Measurements from ENCODE around the gene DRD3. TPM values are rescaled to one million over a fixed set of nuclear protein-coding genes. Genes with fewer than 3 reads are reported as not detected.

DRD3 gene
- total RNA-seq, 2 donors from 2014 or later, result not detected

DNA sequence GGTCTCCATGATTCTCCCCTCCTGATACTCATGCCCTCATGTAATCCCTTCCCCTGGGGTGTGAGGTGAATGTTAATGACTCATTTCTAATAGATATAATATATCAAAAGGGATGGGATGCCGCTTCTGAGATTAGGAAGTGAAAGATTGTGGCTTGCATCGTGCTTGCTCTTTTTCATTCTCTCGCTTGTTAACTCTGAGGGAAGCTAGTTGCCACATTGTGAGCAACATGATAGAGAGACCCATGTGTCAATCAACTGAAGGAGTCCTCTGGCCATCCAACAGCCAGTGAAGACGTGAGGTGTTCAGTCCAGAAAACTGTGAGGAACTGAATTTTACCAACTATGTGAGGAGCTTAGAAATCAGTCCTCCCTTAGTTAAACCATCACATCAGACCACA, 28.9 kb upstream of the DRD3 start:
- peaks cover 0 to 5% of the 10 kb centered on the region in 2 donors for H3K36me3 Mint-ChIP-seq
- peaks cover 0 to 3% of the 10 kb centered on the region in 2 donors for H3K9me3 Mint-ChIP-seq
- H3K27ac Mint-ChIP-seq, result no peak overlapping the region
- ATAC-seq (peak in 1 of 2 donors; percentile 53), DNase-seq (ENCODE audit: low spot score in 2 of 2) (no peak)

DNA sequence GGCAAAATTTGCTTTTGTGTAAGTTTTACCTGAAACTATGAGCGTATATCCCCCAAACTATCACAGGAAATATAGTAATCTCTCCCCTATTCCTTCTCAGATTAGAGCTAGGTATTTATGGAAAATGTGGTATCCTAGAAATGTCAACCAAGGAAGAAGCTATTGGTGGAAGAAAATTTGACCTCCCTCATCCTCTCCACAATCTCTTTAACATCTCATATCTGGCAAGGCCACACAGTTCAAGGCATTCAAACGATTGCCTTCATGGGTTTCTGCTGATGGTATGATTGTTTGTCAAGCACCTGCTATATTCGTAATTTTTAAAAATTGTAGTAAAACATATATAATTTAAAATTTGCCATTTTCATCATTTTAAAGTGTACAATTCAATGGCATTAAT, 27.5 kb upstream of the DRD3 start:
- ATAC-seq (peak in 1 of 2 donors; percentile 74), DNase-seq (ENCODE audit: low spot score in 2 of 2) (no peak)
- Mint-ChIP-seq H3K27ac (no peak overlapping the region), H3K9me3 (peaks cover 0 to 3% of the 10 kb centered on the region in 2 donors), H3K36me3 (peaks cover 0 to 5% of the 10 kb centered on the region in 2 donors)

DNA sequence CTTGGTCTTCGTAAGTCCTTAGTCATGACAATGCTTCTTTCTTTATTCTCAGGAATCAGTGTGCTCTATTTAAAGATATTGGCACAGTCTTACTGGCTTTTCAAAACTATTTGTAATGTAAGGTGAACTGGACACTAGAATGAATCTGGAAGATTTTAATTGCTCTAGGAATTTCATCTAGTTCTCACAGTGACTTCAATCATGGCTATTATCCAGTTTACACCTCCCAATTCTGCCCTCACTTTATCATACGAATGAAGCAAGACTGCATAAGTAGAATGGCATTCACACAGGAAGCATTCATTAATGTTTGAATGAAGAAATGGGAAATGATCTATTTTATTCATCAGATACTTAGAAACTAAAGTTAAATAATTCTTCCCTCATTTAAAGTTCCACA, 26.7 kb upstream of the DRD3 start:
- peak in 1 of 2 donors; percentile 25 for ATAC-seq

DNA sequence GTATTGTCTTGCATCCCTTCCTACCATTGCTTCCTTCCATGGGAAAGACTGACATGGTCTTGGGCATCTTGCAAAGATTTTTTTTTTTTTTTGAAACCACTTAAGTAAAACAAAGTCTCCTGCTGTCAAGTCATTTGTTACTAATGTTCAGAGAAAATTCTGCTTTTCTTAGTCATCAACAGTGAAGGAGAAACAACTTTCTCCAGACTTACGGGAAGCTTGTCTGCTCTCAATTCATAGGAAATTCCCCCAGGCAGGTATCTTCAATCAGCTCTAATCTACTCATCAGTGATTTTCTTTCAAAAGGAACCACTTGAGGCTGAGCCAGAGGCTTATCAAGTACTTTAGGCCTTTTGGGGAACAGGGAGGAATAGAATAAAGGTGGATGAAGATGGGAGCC, 15.9 kb upstream of the DRD3 start:
- Mint-ChIP-seq H3K36me3 (no peaks in the 10 kb centered on the region), H3K9me3 (no peaks in the 10 kb centered on the region), H3K27ac (peak overlapping the region in 1 of 2 donors; percentile 68)
- peak; percentile 26 to 32 for ATAC-seq
- DNase-seq (ENCODE audit: low spot score in 2 of 2), result no peak

More for the DNA sequence above, 26.7 kb upstream of the DRD3 start:
- Mint-ChIP-seq H3K27ac (no peak overlapping the region), H3K9me3 (peaks cover 0 to 2% of the 10 kb centered on the region in 2 donors), H3K36me3 (peaks cover 0 to 3% of the 10 kb centered on the region in 2 donors)
- no peak for DNase-seq (ENCODE audit: low spot score in 2 of 2)

DNA sequence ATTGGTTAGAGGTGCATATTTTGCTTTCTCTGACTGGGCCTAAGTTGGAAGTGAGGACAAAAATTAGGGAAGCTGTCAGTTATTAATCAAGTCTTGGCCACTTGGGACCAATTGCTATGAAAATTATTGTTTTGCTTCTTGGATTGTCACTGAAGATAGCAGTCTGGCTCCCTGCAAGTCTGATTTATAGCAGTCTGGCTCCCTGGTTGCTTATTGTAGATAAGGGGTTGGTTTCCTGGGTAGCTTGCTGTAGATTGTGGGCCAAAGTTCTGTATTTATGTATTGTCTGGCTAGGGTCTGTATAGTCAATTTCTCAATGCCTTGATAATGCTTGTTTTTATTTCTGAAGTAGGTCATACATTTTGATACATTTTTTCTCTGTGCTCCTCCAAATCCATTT, 13.3 kb upstream of the DRD3 start:
- ATAC-seq, result no peak
- Mint-ChIP-seq H3K36me3 (no peaks in the 10 kb centered on the region), H3K9me3 (no peaks in the 10 kb centered on the region), H3K27ac (no peak overlapping the region)
- no peak for DNase-seq (ENCODE audit: low spot score in 2 of 2)

DNA sequence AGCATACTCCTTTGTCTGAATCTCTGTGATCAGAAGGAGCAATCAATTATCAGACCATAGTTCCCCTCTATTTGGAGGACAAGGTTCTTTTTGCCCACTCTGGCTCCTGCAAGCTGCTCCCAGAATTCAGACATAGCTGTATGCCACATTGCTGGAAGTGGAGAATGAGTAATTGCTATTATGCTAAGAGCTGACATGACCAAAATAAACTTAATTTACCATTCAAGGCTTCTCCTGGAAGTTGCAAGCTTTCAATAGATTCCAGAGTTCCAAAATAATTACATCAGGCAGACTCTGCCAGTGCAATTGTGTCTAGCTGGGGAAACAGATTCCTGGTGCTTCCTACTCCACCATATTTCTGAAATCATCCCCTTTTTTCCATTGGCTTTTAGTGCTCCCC, 7.6 kb upstream of the DRD3 start:
- Mint-ChIP-seq H3K27ac (no peak overlapping the region), H3K9me3 (peaks cover 9% of the 10 kb centered on the region in 2 donors), H3K36me3 (peaks cover 0 to 7% of the 10 kb centered on the region in 2 donors)
- DNase-seq (ENCODE audit: low spot score in 2 of 2) (no peak), ATAC-seq (no peak)

DNA sequence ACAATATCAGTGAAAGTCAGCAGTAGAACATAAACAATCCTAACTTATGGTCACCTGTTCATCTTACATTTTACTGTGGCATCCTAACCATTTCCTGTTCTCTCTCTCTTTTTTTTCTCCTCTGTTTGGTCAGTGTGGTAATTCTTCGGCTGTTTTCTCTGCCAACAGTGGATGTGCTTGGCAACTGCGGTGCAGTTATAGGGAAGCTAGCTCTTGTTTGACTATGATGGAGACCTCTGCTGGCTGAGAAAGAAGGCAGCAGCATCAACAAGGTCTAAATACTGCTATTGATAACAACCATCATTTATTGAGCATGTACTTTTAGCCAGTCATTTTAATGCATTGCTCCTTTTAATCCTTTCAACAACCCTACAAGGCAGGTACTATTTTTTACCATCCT, 723 bp upstream of the DRD3 start:
- Mint-ChIP-seq H3K9me3 (peaks cover 0 to 4% of the 10 kb centered on the region in 2 donors), H3K27ac (no peak overlapping the region), H3K36me3 (no peaks in the 10 kb centered on the region)
- DNase-seq (ENCODE audit: low spot score in 2 of 2) (no peak), ATAC-seq (no peak)

DNA sequence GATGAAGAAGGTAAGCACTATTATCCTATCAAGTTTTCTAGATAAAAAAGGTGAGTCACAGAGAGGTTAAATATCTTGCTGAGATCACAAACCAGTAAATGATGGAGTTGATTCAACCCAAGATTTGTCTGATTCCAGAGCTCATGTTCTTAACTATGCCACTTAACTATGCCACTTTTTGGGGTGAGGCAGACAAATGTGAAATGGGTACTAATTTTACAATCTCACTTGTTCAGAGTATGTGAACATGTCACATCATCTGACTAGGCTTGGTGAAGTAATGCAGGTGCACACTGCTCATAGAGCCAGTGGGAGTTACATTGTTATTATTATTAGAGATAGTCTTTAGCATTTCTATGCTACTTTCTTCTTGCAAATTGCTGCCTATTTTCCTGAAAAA, 2.0 kb downstream of the DRD3 start:
- Mint-ChIP-seq H3K36me3 (no peaks in the 10 kb centered on the region), H3K9me3 (no peaks in the 10 kb centered on the region), H3K27ac (no peak overlapping the region)
- ATAC-seq (no peak), DNase-seq (ENCODE audit: low spot score in 2 of 2) (no peak)

DNA sequence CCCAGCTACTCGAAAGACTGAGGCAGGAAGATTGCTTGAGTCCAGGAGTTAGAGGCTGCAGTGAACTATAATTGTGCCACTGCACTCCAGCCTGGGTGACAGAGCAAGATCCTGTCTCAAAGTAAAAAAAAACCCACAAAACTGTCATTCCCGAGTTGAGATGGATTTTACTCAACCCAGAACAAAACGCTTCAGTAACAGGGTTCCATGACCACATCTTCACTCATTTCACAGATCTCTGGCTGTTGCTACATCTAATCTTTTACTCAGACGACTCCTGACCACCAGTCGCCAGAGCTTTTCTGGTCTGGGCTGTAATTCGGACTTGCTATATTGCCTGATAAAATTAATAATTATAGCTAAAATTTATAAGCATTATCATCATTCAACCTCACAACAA, 2.4 kb downstream of the DRD3 start:
- no peak for DNase-seq (ENCODE audit: low spot score in 2 of 2)
- H3K36me3 Mint-ChIP-seq, result no peaks in the 10 kb centered on the region
- ATAC-seq, result no peak
- no peak overlapping the region for H3K27ac Mint-ChIP-seq
- H3K9me3 Mint-ChIP-seq, result no peaks in the 10 kb centered on the region

DNA sequence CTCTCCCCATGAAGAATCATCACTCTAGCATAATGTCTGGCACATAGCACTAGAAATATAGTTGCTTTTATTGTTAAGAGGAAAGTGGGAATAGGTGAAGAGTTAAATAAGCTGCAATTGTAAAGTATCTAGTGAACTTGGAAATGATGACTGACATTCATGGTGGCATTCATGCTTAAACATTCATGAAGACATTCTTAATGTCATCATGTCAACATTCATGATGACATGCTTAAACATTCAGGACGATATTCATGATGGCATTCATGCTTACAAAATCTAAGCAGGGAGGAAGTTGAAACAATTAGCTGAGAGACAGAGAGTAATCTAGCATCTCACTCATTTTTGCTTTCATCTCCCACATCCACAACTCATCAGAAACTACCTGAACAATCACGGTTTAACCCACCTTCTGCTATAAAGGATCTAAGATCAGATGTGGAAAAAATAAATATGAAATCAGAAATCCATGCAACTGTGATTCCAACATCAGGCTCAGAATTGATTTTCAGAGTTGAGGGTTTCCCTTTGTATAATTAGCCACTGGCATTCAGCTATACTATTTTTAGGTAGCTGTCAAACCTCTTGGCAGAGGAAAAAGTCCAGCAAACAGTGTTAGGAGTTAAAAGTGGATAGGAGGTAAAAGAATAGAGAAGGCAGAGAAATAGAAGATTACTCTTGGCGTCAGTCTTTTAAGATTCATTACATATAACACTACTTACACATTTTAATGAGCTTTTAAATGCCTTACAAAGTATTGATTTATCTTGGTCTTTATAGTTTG, 3.5 kb downstream of the DRD3 start:
- DNase-seq (ENCODE audit: low spot score in 2 of 2), result no peak
- H3K9me3 Mint-ChIP-seq, result no peaks in the 10 kb centered on the region
- H3K27ac Mint-ChIP-seq, result no peak overlapping the region
- no peaks in the 10 kb centered on the region for H3K36me3 Mint-ChIP-seq
- no peak for ATAC-seq

DNA sequence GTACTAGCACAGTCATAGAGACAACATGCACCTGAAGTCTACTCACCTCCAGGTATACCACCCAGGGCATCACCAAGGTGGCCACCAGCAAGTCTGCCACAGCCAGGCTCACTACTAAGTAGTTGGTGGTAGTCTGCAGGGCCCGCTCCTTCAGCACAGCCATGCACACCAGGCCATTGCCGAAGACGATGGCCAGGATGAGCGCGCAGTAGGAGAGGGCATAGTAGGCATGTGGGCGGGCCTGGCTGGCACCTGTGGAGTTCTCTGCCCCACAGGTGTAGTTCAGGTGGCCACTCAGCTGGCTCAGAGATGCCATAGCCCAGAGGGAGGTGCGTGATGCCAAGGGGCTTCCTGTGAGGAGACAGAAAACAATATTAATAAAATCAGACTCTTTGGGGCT, 7.2 kb downstream of the DRD3 start:
- ATAC-seq (no peak), DNase-seq (ENCODE audit: low spot score in 2 of 2) (no peak)
- H3K27ac Mint-ChIP-seq, result no peak overlapping the region
- H3K9me3 Mint-ChIP-seq, result no peaks in the 10 kb centered on the region
- no peaks in the 10 kb centered on the region for H3K36me3 Mint-ChIP-seq

DNA sequence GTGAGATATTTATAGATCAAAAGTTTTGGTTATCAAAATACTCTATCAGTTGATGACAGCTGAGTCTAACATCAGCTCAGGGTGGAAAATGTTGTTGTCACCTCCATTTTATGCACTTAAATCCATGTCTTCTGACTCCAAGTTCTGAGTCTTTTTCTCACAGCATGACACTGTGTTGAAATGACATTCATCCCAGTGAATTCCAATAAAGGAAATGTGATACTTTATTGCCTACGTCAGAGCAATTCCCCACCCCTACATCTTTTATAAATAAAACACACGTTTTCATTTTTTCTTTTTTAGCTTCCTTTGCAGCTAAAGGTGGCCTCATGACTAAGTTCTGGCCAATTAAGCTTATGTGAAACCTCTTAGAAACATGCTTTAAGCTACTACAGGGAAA, 10.7 kb downstream of the DRD3 start:
- no peak for ATAC-seq
- Mint-ChIP-seq H3K36me3 (no peaks in the 10 kb centered on the region), H3K27ac (no peak overlapping the region), H3K9me3 (no peaks in the 10 kb centered on the region)
- no peak for DNase-seq (ENCODE audit: low spot score in 2 of 2)

DNA sequence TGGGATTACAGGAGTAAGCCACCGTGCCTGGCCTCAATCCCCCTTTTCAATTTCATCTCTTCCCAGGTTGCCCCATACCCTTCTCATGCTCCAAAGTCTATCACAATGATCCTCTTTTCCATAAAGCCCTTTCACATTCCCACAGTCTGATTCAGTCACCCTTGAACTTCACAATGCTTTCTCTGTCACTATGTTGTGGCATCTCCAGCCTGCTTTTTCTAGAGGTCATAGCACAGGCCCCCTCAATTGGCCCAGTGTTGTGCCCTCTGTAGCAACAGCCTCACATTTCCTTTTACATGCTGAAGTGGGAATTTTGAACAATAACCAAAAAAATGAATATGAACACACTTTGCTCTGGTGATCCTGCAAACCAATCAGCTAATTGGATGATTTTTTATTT, 21.5 kb downstream of the DRD3 start:
- H3K36me3 Mint-ChIP-seq, result no peaks in the 10 kb centered on the region
- no peaks in the 10 kb centered on the region for H3K9me3 Mint-ChIP-seq
- DNase-seq (ENCODE audit: low spot score in 2 of 2) (no peak), ATAC-seq (no peak)
- H3K27ac Mint-ChIP-seq, result no peak overlapping the region

DNA sequence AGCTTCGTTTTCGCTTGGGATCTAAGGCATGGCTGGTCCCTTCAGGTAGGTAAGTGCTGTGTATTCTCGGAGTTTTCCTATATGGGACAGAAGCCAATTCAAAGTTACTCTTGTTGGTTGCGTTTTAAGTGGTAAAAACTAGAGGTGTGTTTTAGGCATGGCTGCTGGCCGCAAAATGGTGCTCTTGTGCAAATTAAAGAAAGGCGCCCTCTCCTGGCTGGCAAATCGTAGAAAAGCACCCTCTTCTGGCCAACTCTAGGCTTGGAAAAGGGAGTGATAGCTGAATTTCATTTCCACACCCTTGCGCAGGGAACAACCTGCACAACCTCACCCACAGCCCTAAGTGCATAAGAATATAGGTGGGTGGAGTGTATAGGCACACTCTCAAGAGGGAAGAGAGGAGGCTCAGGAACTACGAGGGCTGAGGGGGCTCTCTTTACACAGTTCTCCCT, 23.5 kb downstream of the DRD3 start:
- H3K9me3 Mint-ChIP-seq, result no peaks in the 10 kb centered on the region
- no peak overlapping the region for H3K27ac Mint-ChIP-seq
- ATAC-seq (no peak), DNase-seq (ENCODE audit: low spot score in 2 of 2) (no peak)
- no peaks in the 10 kb centered on the region for H3K36me3 Mint-ChIP-seq

DNA sequence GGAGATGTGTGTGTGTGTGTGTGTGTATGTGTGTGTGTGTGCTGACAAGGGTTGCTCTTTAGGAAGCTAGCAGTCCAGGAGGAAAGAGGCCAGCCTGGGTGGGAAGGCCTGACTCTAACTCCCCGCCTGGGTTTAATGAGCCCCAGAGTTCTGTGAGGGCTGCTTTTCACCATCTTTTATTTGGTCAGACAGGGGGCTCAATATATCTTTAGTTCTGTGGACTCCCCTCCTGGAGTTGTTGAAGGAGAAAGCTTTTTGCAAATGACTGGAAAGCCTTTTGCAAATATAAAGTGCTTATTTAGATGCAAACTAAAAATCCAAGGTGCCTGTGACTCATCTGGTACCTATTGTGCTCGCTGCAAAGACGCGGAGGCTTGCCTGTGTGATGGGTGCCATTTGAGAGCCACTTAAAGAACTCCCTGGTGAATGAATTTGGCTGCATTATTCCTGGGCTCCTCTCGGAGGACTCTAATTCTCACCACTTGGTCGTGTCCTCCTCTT, 24.5 kb downstream of the DRD3 start:
- no peaks in the 10 kb centered on the region for H3K9me3 Mint-ChIP-seq
- ATAC-seq (no peak), DNase-seq (ENCODE audit: low spot score in 2 of 2) (no peak)
- no peak overlapping the region for H3K27ac Mint-ChIP-seq
- no peaks in the 10 kb centered on the region for H3K36me3 Mint-ChIP-seq

DNA sequence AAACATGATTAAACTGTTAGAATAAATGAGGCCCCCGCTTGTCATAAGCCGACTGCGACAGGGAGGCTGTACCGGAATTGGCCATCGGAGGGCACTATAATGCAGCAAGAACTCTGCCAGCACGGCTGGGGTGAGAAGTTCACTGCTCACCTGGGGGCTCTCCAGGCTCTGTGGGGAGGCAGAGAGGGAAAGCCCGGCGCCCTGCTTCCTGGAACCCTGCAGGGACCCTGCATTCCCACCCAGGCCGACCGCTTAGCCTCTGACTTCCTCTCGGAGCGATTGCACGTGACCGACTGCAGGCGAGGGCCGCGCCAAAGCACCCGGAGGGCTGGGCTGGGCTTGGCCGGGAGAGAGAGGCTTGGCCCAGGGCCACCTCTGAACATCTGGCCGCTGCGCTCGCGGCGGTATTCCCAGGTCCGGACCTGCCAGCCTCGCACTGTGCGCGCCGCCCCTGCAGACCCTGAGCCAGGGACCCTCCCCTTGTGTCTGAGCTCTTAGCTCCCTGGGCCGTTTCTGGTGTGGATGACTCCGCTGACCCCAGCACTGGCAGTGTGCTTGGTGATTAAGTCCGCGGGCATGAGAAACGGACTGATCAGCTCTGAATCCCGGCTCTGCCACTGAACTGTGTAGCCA, 26.2 kb downstream of the DRD3 start:
- H3K36me3 Mint-ChIP-seq, result no peaks in the 10 kb centered on the region
- H3K27ac Mint-ChIP-seq, result peak overlapping the region in 1 of 2 donors; percentile 9
- H3K9me3 Mint-ChIP-seq, result no peaks in the 10 kb centered on the region
- ATAC-seq (peak; percentile 90 to 92), DNase-seq (ENCODE audit: low spot score in 2 of 2) (peak; percentile 80 to 82)

DNA sequence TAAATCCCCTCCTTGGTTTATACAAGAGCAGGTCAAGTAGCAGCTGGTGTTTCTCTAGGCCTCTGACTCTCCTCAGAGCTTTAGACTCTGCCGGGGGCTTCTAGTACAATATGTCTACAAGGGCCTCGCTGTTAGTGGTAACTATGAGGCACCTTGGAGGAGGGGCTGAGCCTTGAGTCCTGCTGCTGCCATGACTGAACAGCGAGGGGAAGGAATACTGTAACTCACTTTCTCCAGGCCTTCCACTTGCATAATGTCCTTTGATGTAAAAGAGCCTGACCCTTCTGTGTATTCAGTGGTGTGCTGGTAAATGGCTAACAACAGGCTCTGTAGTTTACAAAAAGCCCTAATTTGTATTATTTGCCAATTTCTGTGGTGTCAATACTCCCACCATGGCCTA, 27.8 kb downstream of the DRD3 start:
- no peaks in the 10 kb centered on the region for H3K9me3 Mint-ChIP-seq
- ATAC-seq, result no peak
- H3K27ac Mint-ChIP-seq, result no peak overlapping the region
- DNase-seq (ENCODE audit: low spot score in 2 of 2), result no peak
- H3K36me3 Mint-ChIP-seq, result no peaks in the 10 kb centered on the region

DNA sequence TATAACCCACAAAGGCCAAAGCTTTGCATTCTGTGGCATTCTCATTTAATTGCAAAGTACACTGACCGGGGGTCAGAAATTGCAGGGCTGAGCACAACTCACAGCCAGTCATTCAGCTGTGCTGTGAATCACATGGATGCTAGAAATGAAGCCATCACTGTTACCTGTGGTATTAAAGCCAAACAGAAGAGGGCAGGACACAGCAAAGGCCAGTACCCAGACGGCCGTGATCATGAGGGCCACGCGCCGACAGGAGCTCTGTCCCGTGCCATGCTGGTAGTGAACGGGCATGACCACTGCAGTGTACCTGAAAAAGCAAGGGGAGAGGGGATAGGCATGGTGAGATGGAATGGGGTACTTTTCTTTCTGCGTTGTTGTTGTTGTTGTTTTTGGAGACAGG, 31.6 kb downstream of the DRD3 start:
- no peak overlapping the region for H3K27ac Mint-ChIP-seq
- no peaks in the 10 kb centered on the region for H3K9me3 Mint-ChIP-seq
- no peaks in the 10 kb centered on the region for H3K36me3 Mint-ChIP-seq
- ATAC-seq (no peak), DNase-seq (ENCODE audit: low spot score in 2 of 2) (no peak)

Data from activated naive CD4-positive, alpha-beta T cell treated with anti-CD3 and anti-CD28 coated beads, Interleukin-2, amount 50 U/mL, for 72 hours (primary cell).